Skin of body (tissue), 2 donors: Measurements from ENCODE around the gene TCF15. TPM values are rescaled to one million over a fixed set of nuclear protein-coding genes. Genes with fewer than 3 reads are reported as not detected.

ENCODE experiments used
- DNase-seq: peaks from one replicate; lab custom pipeline; 2025; lab: John Stamatoyannopoulos, UW
- total RNA-seq: library from RNA; depleted of rRNA; stranded (reverse); fragments of >200 nt; gene quantifications from one replicate; pipeline ENCODE4 v1.2.3, GENCODE V29; 2014

TCF15 gene
- total RNA-seq, 1 donor from 2014 or later, result 0.49 TPM

DNA sequence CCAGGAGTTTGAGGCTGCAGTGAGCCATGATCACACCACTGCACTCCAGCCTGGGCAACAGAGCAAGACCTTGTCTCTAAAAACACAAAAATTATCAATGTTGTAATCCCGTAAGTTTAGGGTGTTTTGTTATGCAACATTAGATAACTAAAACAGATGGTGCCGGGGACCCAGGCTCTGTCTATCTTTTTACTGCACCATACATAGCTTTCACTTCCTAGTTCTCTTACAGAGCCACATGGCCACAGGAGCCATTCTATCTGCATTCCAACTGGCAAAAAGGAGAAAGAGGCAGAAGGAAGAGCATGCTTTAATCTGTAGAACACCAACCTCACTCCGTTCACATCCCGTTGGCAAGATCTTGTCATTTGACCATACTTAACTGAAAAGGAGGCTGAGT is 5.4 kb upstream of the TCF15 start:
- DNase-seq, result no peak

DNA sequence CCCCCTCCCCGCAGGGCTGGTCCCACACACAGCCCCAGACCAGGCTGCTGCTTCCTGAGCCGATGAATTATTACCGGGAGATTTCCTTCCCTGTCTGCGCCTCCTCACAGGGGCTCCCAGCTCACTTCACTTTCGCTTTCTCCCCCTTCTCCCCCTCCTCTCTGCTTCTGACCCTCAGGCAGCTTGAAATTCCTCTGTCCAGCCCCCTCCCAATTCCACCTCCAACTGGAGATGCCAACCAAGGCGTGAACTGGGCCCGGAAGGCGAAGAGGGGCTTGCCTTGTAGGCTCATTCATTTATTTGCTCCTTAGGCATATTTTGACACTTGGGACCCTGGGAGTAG is 1.7 kb upstream of the TCF15 start:
- no peak for DNase-seq

DNA sequence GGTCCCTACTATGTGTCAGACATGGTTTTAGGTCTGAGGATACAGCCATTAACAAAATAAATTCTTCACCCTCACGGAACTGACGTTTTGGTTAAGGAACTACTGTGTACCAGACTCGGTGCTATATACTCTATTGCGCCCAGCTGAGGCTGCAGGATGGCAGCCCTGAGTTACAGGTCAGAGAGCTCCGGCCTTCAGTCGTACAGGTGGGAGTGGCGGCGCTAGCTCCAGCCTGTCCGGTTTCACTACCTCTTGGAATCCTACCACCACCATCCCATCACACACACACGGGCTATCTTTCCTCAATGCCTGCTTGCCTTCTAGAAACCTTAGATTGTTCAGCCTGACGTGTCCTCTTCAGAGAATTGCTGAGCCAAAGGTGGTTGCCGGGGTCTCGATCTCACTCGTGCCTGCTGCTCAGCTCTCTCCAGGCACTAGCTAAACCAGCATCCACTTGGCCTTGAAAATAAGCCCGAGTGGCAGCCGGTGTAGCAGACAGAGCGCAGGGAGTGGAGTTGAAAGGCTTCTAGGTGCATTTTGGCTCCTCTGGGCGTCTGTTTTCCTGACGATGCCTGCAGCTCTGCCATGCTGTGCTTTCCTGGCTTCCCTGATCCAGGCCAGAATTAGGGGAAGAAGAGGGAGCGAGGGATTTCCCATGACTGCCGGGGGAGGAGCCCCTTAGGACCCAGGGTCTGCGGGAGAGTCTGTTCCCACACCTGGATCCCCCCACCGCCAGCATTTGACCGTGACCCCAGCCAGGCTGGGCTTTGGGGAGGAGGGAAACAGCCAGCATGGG is 1.1 kb upstream of the TCF15 start:
- no peak for DNase-seq

DNA sequence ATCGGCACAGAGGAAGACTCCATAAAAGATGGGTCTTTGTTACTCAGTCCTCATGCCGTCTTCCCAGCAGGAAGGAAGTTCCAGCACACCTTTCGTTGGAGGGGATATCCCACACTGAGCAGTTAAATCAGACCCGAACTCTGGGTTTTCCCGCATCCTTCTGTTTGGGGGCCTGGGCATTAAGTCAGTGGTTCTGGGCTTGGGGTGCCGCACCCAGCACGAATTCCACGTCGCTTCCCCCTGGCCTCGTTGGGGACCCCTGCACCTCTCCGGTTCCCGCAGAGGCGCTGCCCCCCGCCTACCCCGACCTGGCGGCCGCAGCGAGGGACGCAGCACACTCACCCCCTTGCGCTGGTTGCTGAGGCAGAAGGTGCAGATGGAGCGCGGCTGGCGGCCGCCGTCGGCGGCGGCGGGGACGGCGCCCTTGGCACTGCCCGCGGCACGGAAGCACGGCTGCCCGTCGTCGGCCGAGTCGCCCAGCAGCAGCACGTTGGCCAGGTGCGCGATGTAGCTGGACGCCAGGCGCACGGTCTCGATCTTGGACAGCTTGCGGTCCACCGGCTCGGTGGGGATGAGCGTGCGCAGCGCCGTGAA is 641 bp downstream of the TCF15 start:
- DNase-seq, result no peak

DNA sequence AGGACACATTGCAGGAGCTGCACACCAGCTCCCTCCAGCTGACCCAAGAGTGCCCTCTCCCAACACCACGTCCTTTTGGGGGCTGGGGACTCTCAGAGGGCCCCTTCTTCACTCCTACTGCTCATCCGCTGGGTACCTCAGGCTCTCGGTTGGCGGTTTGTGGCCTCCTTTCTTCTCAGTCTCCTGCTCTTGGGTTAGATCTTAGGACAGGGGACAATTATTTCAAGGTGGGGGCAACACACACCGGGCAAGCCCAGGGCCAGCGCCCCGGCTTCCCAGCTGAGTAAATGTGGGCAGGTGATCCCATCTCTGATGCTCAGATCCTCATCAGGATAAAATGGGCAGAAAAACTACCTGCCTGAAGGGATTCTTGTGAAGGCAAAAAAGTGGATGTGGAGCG is 1.1 kb downstream of the TCF15 start:
- DNase-seq, result no peak

DNA sequence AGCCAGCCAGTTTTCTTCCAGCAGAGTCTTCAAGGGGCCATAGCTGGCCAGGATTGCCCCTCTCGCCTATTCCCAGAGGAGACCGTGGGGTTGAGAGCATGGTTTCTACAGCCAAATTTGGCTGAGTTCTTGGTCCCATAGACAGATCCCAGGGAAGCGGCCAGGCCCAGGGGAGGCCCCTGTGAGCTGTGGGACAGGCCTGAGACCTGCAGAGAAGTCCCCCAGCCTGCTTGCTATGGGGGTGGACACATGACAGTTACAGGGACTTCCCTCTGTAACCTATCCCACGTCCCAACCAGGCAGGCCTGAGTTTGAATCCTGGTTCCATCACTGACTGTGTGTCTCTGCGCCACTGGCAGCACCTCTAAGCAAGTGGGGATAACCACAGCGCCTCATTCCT is 2.6 kb downstream of the TCF15 start:
- DNase-seq, result no peak

DNA sequence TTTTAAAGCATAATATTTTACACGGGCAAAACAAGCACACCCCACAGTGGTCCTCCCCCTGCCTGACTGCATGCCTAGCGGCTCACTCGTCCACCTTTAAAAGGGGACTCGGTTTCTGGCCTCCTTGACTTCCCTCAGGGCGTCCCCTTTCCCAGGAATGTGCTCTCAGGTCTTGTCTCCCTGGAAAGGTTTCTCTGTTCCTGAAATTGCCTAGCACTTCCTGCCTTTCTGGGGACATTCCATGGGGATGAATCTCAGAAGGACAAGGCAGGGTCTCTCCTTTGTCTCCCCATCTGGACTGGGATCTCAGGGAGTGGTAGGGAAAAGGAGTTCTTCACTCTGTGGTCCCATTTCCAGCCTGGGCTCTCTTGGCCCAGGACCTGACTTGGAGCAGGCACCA is 4.9 kb downstream of the TCF15 start:
- no peak for DNase-seq

DNA sequence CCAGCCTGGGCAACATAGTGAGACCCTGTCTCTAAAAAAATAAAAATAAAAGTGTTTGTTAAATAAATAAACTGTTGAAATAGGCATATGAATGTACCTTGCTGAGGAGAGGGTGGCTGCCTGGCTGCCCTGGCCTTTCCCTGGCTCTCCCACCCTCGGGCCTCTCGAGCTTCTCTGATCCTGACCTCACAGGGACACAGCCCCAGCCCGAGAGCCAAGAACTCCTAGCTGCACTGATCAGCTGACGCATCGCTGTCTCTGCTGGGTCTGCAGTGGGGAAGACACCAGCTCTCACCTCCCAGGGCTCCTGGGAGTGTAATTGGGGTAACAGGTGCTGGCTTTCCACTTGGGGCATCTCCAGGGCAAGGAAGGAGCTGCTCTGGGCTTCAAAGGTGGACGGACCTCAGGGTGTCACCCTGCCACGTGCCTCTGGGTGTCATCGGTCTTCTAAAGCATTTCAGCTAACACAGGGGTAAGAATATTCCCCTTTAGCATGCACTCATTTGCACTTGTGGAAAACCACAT is 6.9 kb downstream of the TCF15 start:
- DNase-seq, result no peak

DNA sequence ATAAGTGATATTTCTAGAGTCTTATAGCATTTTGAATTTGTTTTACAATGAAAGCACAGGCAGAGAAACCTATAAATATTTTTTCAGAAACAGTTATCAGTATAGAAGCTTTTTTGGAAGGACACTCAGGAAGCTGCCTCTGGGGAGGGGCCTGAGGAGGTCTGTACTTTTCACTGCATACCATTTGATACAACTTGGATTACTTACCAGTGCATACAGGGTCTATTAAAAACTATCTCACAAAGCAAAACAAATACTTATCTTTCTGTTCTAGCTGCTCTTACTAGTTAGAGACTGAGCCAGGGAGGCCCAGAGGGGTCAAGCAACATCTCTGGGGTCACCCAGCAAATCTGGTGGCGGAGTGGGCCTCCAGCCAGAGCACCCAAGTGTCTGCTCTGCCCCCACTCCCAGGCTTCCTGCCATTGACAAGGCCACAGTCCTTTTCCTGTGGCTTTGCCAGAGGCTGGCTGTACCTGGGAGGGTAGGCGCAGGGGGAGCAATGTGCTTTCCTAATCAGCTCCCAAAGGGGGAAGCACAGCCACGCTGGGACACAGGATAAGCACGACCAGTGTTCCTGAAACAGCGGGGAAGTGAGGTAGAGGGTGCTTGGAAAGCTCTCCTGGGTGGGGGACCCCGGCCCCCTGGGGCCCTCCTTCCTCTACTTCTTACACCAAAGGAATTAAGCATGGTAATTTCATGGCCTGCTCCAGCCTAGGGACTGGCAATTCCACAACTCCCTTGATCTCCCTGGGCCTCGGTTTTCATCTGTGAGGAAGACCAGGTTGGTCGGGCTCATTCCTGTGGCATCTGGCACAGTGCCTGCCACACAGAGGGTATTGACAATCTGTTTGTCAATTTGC is 7.8 kb downstream of the TCF15 start:
- DNase-seq, result no peak

DNA sequence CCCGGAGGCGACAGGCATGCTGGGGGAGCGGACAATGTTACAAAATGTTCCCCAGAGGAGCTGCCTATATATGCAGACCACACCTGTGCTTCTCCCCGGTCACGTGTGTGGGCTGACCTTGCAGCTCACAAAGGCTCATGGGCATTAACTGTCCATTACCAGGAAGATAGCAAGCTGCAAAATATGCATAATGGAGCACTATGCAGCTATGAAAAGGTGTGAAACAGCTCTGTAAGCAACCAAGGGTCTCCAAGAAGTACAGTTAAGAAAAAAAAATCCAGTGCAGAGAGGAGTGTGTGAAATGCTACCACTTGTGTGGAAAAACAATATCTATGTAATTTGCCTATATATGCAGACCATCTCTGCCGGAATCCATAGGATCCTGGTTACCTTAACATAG is 9.4 kb downstream of the TCF15 start:
- no peak for DNase-seq

DNA sequence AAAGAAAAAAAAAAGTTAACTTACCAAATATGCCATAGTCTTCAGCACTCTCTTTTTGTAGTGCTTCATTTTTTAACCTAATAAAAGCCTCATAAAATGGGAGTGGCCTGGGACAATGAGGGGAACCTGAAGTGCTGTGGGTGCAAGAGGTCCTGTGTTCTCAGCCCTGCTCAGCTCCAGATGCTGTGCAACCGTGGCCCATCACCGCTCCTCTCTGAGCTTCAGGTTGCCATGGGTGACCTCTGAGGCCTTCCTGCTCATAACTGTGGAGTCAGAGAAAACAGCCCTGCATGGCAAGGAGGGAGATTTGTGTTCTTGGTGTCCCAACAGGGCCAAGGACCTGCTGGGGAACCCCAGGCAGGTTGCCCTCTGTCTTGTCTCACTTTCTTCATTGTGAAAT is 10.0 kb downstream of the TCF15 start:
- no peak for DNase-seq

DNA sequence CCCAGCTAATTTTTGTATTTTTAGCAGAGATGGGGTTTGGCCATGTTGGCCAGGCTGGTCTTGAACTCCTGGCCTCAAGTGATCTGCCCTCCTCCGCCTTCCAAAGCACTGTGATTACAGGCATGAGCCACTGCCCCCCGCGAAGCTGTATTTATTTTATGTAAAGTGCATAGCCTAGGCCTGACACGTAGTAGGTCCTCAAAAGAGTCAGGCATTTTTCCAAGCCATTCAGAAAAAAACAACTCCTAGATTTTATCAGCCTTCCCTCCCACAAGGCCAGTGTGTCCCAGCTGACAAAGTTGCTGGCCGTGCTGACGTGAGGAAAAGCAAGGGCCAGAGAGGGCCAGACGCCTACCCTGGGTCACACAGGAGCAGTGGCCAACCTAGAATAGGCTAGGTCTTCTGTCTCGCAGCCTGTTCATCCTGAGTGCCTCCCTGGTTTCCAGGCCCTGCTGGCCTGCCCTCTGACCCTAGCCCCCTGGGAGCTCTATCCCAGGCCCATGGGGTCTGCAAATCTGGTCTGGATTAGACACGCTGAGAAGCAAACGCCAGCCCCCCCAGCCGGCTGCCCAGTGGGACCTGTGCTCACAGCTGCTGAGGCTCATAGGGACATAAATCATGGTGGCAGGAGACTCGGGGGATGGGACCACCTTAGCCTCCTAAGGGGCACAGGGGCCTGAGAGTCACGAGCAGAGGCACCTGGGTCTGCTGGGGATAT is 11.8 kb downstream of the TCF15 start:
- DNase-seq, result no peak

DNA sequence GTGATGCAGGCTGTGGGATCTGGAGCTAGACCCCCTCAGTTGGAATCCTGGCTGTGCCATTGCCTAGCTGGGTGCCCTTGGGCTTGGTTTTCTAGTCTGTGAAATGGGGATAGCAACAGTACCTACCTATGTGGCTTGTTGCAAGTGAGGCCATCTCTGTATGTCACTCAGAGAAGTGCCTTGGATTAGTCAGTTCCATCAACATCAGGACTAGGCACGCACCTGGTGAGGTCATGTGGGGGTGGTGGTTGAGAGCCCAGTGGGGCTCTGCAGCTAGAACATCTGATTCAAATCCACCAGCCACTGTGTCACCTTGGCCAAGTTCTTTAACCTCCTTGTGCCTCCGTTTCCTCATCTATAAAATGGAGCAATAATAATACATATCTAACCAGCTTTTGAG is 12.5 kb downstream of the TCF15 start:
- no peak for DNase-seq

DNA sequence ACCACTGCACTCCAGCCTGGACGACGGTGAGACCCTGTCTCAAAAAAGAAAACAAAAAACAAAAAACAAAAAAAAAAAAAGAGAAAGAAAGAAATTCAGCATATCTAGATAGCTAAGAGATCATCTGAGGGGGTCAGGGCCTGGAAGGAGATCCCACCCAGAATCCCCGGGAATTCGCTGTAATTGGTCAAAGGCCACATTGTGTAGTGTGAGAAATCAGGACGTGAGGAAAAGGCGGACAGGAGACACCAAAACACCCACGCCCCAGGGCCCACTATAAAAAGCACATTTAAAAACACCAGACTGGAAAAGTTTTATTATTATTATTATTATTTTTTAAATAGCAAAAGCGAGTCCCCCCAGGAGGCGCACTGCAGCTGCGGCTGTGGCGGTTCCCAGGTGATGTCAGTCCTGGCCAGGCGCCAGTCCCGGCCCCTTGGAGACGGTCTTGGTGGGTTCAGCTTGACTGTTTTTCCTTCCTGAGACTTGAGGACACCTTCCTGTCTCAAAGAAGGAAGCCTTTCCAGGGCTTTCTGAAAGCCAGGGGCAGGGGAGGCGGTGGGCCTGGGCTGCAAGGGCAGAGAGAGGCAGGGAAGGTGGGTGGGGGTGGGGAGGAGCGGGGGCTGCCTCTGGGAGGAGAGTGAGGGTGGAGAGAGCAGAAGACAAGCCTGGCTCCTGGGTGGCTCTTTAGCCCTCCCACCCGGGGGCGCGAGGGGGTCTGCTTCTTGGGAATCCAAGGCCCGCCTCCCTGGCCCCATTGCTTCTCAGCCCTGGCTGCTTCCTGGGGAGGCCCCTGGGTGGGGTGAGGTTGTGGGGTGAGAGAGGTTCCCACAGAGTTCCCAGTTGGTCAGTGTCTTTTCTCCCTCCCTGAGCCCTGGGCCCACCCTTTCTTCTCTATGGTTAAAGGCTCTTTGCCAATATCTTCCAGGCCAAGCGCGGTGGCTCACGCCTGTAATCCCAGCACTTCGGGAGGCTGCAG is 14.5 kb downstream of the TCF15 start:
- DNase-seq, result peak; percentile 7

DNA sequence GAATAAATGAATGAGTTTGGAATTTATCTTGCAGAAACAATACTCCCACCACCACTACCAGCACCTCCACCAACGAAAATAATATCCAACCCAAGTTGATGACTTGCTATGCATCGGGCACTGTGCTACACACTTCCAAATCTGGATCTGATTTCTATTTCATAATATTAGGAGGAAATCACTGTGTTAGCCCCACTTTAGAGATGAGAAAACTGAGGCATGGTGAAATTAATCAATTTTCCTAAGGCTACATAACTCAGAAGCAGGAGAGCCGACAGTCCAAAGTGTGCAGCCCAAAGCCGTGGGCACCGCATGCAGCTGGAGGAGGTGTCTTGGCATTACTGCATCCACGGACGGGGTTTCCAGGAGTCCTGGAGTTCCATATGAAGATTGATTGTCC is 17.6 kb downstream of the TCF15 start:
- DNase-seq, result no peak

DNA sequence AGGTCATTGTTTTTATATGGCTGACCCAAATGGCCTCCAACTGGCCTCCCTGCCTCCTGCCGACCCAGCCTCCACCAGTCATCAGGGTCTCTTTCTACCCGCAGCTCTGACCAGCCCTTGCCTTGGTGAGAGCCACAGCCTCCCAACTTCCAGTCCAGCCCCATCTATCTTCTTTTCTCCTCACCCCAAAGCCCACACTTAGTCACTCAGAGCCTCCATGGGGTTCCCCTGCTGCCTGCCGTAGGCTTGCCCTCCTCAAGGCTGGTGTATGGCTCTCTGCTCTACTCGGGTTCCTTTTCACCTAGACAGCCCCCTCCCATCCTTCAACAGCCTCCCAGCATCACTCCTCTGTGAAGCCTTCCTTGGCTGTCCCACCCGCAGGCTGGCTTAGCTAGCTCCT is 18.2 kb downstream of the TCF15 start:
- DNase-seq, result no peak

DNA sequence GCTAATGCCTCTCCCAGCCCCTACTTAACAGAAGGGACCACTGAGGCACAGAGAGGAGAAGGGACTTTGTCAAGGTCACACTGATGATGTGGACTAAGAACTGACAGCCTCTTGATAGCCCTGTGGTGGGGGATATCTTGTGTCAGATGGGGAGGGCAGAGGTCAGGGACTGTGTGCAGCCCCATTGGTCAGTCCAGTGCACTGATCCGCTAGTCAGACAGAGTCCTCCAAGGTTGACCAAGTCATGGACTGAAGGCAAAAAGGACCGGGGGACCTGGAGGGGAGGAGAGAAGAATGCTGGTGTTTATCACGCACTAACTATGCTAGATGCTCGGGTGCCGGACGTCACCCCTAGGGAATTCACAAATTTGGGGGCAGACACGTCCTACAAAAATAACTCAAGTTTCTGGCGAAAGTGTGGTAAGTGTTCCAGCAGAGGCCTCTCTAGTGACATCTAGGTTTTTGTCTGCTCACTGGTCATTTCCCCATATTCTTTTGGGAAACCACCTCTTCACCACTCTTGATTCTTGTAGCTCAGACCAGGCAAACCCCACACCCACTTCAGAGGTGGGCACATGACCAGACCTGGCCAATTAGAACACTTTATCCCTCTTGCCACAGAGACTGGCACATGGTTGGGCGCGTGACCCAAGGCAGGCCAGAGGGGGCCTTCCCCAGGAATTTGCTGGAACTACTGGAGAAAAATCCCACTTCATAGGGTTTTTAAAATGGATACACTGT is 21.0 kb downstream of the TCF15 start:
- no peak for DNase-seq

DNA sequence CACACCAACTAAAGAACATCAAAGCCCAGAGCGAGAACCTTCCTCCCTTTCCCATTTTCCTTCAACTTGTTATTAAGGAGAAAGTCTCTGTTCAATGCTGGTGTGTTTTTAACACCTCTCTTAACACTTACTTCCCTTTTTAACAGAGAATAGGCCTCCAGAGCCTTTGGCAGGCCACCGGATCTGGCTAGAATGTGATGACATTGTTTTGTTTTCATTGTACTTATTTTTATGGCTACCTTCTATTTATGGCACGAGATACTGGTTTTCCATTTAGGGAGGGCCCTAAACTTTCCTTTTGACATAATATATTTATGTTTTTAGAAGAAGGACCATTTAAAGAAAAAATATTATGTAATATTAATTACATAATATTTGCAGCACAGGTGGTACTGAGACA is 21.6 kb downstream of the TCF15 start:
- no peak for DNase-seq

DNA sequence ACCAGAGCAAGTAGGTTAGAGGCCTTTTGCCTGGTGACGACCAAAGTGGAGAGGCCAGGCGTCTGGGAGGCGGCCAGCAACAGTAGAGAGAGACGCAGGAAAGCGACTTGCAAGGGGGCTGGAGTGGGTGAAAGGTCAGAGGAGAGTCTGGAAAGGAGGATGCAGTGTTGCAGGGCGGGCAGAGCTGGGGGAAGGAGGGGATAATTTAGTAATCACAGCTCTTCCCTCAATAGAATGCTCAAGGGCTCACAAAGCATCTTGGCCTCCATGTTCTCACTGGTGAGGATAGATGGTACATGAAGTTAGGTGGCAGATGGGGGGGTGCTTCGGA is 25.2 kb downstream of the TCF15 start:
- no peak for DNase-seq
